Measurements from ENCODE around the gene TMEM135.

DNA sequence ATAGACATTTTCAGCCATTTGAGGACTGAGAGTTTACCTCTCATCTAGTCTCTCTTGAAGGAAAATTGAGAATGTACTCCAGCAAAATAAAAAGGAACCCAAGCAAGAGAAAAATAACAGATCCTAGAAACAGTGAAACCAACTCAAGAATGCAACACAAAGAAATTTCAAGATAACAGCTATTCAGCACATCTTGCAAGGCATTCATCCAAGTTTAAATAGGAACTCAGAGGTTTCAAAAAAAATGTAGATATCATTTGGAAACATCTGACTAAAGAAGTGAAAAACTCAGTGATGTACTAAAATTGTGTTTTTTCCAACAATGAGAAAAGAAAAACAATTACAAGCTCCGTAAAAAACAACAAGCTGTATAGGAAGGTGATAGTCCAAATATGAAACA lies 76.4 kb downstream of the TMEM135 start:
- TF ChIP-seq, protein P1, sequence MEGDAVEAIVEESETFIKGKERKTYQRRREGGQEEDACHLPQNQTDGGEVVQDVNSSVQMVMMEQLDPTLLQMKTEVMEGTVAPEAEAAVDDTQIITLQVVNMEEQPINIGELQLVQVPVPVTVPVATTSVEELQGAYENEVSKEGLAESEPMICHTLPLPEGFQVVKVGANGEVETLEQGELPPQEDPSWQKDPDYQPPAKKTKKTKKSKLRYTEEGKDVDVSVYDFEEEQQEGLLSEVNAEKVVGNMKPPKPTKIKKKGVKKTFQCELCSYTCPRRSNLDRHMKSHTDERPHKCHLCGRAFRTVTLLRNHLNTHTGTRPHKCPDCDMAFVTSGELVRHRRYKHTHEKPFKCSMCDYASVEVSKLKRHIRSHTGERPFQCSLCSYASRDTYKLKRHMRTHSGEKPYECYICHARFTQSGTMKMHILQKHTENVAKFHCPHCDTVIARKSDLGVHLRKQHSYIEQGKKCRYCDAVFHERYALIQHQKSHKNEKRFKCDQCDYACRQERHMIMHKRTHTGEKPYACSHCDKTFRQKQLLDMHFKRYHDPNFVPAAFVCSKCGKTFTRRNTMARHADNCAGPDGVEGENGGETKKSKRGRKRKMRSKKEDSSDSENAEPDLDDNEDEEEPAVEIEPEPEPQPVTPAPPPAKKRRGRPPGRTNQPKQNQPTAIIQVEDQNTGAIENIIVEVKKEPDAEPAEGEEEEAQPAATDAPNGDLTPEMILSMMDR (IDR thresholded peaks at IDR 0.05) = no peak
- no peak for TF ChIP-seq POLR2A (IDR thresholded peaks at IDR 0.05)

All from right lobe of liver (tissue), 4 donors.